Mammary epithelial cell (primary cell): ENCODE measurements around the gene SLC26A1.
A peak's percentile ranks its signal among the peaks of the same experiment; 100 is the strongest.

Experiments used
- CTCF ChIP-seq, 2 donors: IDR thresholded peaks in 1 of 2; conservative IDR thresholded peaks in 1 of 2; 2 replicates each; pipeline ENCODE4 v1.5.1; 2011 to 2012; ENCODE audit warnings: inconsistent platforms in 2 of 2, low read length in 2 of 2, mild to moderate bottlenecking in 2 of 2, control low read depth in 1 of 2, low read depth in 1 of 2; ENCODE audit not compliant: insufficient read depth in 1 of 2; ENCODE audit errors: extremely low read depth in 1 of 2
- EZH2 ChIP-seq: IDR thresholded peaks from 2 replicates; pipeline ENCODE4 v1.6.1; 2012; ENCODE audit warnings: low read length, inconsistent platforms, borderline replicate concordance

GRCh38 chr4:995311-996026 lies 2.3 kb upstream of the SLC26A1 start:
- TF ChIP-seq CTCF (conservative IDR thresholded peaks at IDR 0.05 in 1 of 2, IDR thresholded peaks at IDR 0.05 in 1 of 2; ENCODE audit: extremely low read depth in 1 of 2, insufficient read depth in 1 of 2, low read depth in 1 of 2, low read length in 2 of 2) (peak in 1 of 2 donors; percentile 1), EZH2 (no peak)
